Nephron progenitor cell (in vitro differentiated cells): ENCODE results near the gene HSD17B12.

Experiments used
- DNase-seq: peaks from one replicate; pipeline ENCODE4 v3.0.0; 2021
- H3K27ac Mint-ChIP-seq: 2 replicates; pipeline ENCODE4 v1.8.0; 2021; ENCODE audit warnings: mild to moderate bottlenecking, moderate library complexity, mixed read lengths
- H3K27me3 Mint-ChIP-seq: 2 replicates; pipeline ENCODE4 v1.8.0; 2021; ENCODE audit warnings: mild to moderate bottlenecking, low read depth, mixed read lengths; ENCODE audit not compliant: poor library complexity
- H3K36me3 Mint-ChIP-seq: 2 replicates; pipeline ENCODE4 v1.8.0; 2021; ENCODE audit warnings: low read depth, mixed read lengths
- H3K4me1 Mint-ChIP-seq: 2 replicates; pipeline ENCODE4 v1.8.0; 2021; ENCODE audit warnings: mixed read lengths
- H3K4me3 Mint-ChIP-seq: 2 replicates; pipeline ENCODE4 v1.8.0; 2021; ENCODE audit warnings: mild to moderate bottlenecking, moderate library complexity, mixed read lengths
- H3K9me3 Mint-ChIP-seq: 2 replicates; pipeline ENCODE4 v1.8.0; 2021; ENCODE audit warnings: mild to moderate bottlenecking, moderate library complexity, mixed read lengths
- CTCF ChIP-seq: fragments of 200-600 bp; sonication (generic); IDR thresholded peaks from 2 replicates; pipeline ENCODE4 v1.5.0; 2021; ENCODE audit warnings: antibody characterized with exemption

HSD17B12 gene

GRCh38 chr11:43830928-43831440, 150.4 kb downstream of the HSD17B12 start:
- no peak for DNase-seq
- no peak overlapping the region for H3K4me3 Mint-ChIP-seq
- H3K4me1 Mint-ChIP-seq = peaks cover 9% of the 10 kb centered on the region
- H3K9me3 Mint-ChIP-seq = no peaks in the 10 kb centered on the region
- peak overlapping the region; percentile 5 for H3K27ac Mint-ChIP-seq
- H3K36me3 Mint-ChIP-seq = peaks cover 28% of the 10 kb centered on the region
- TF ChIP-seq CTCF = no peak
- H3K27me3 Mint-ChIP-seq = no peaks in the 10 kb centered on the region

DNA sequence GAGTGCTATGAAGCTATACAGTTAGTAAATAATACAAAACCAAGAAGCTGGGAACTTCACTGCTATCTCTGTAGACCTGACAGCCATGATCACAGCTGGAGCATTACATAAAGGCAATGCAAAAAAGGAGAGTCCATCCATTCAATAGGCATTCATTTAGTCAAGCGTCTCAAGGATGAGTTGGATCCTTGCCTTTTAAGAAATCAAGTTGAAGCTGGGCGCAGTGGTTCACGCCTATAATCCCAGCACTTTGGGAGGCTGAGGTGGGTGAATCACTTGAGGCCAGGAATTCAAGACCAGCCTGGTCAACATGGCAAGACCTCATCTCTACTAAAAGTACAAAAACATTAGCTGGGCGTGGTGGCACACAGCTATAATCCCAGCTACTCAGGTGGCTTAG, 152.0 kb downstream of the HSD17B12 start:
- H3K4me3 Mint-ChIP-seq = no peak overlapping the region

GRCh38 chr11:43833657-43834073, 153.1 kb downstream of the HSD17B12 start:
- TF ChIP-seq CTCF = no peak
- Mint-ChIP-seq H3K9me3 (no peaks in the 10 kb centered on the region), H3K27me3 (no peaks in the 10 kb centered on the region), H3K27ac (no peak overlapping the region), H3K4me3 (no peak overlapping the region), H3K4me1 (peaks cover 9% of the 10 kb centered on the region), H3K36me3 (peaks cover 26% of the 10 kb centered on the region)
- DNase-seq = no peak

More for the DNA sequence above, 152.0 kb downstream of the HSD17B12 start:
- Mint-ChIP-seq H3K27me3 (no peaks in the 10 kb centered on the region), H3K4me1 (peaks cover 9% of the 10 kb centered on the region), H3K27ac (no peak overlapping the region), H3K36me3 (peaks cover 22% of the 10 kb centered on the region), H3K9me3 (no peaks in the 10 kb centered on the region)
- DNase-seq = no peak
- no peak for TF ChIP-seq CTCF

GRCh38 chr11:43834286-43834685, 153.7 kb downstream of the HSD17B12 start:
- Mint-ChIP-seq H3K36me3 (peaks cover 32% of the 10 kb centered on the region), H3K4me3 (no peak overlapping the region), H3K27me3 (no peaks in the 10 kb centered on the region), H3K4me1 (peaks cover 9% of the 10 kb centered on the region), H3K27ac (no peak overlapping the region), H3K9me3 (no peaks in the 10 kb centered on the region)
- DNase-seq = no peak
- no peak for TF ChIP-seq CTCF

- Mint-ChIP-seq H3K27me3 (no peaks in the 10 kb centered on the region), H3K9me3 (no peaks in the 10 kb centered on the region), H3K27ac (peak overlapping the region; percentile 6), H3K4me3 (no peak overlapping the region), H3K4me1 (peaks cover 9% of the 10 kb centered on the region), H3K36me3 (peaks cover 39% of the 10 kb centered on the region)
- no peak for DNase-seq
- no peak for TF ChIP-seq CTCF
These were observed 154.6 kb downstream of the HSD17B12 start for GRCh38 chr11:43835104-43835503.

GRCh38 chr11:43837879-43838278, 157.3 kb downstream of the HSD17B12 start:
- TF ChIP-seq CTCF = no peak
- DNase-seq = no peak
- H3K27me3 Mint-ChIP-seq = no peaks in the 10 kb centered on the region
- no peak overlapping the region for H3K4me3 Mint-ChIP-seq
- no peak overlapping the region for H3K27ac Mint-ChIP-seq
- no peaks in the 10 kb centered on the region for H3K9me3 Mint-ChIP-seq
- no peaks in the 10 kb centered on the region for H3K4me1 Mint-ChIP-seq
- peaks cover 39% of the 10 kb centered on the region for H3K36me3 Mint-ChIP-seq
